GM12872 (cell line): Measurements from ENCODE around the gene SIPA1L3.

Experiments used
- TF ChIP-seq, protein P1 (sequence below): IDR thresholded peaks from 3 replicates; pipeline ENCODE4 v1.5.1; 2011; ENCODE audit warnings: low read depth, mild to moderate bottlenecking, low read length, moderate library complexity; ENCODE audit not compliant: insufficient read depth

SIPA1L3 gene

GRCh38 chr19:38151242-38151641 is 244.2 kb downstream of the SIPA1L3 start:
- TF ChIP-seq, protein P1, sequence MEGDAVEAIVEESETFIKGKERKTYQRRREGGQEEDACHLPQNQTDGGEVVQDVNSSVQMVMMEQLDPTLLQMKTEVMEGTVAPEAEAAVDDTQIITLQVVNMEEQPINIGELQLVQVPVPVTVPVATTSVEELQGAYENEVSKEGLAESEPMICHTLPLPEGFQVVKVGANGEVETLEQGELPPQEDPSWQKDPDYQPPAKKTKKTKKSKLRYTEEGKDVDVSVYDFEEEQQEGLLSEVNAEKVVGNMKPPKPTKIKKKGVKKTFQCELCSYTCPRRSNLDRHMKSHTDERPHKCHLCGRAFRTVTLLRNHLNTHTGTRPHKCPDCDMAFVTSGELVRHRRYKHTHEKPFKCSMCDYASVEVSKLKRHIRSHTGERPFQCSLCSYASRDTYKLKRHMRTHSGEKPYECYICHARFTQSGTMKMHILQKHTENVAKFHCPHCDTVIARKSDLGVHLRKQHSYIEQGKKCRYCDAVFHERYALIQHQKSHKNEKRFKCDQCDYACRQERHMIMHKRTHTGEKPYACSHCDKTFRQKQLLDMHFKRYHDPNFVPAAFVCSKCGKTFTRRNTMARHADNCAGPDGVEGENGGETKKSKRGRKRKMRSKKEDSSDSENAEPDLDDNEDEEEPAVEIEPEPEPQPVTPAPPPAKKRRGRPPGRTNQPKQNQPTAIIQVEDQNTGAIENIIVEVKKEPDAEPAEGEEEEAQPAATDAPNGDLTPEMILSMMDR: no peak

DNA sequence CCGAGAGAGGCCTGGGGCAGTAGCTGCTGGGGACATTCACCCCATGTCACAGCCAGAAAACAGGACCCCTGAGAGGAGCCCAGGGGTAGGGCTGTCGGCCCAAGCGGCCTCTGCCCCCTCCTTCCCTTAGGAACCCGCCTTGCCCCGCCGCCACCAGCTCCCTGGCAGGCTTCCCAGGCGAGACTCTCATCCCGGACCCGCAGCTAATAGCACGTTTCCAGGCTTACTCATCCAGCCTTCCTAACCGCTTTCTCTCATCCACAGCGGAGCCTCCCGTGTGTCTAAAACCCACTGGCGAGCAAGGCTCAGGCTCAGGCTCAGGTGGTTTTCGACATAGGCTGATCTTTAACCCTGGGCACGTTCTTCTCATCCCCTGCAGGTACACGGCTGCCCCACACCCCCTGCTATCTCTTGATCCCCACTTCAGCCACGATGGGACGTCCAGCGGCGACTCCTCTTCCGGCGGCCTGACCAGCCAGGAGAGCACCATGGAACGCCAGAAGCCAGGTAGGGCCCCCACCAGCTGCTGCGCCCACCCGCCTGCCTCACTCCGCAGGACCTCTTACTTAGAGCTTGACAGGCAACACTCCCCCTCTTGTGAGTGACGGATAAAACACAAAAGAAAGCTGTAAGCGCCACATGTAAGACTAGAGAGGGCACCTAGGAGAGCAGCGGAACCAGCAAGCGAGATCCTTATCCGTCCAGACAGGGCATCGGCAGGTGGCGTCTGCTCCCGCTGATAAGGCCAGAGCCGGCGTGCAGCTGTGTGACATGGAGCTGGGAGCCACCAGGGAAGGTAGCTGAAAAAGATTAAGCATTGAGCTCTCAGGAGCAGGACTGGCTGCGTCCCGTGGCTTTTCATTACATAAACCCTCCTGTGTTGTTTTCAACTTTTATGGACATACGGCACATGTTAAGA is 245.7 kb downstream of the SIPA1L3 start:
- TF ChIP-seq, protein P1: no peak

- TF ChIP-seq, protein P1: no peak
Measured at GRCh38 chr19:38155453-38155852, 248.4 kb downstream of the SIPA1L3 start.

DNA sequence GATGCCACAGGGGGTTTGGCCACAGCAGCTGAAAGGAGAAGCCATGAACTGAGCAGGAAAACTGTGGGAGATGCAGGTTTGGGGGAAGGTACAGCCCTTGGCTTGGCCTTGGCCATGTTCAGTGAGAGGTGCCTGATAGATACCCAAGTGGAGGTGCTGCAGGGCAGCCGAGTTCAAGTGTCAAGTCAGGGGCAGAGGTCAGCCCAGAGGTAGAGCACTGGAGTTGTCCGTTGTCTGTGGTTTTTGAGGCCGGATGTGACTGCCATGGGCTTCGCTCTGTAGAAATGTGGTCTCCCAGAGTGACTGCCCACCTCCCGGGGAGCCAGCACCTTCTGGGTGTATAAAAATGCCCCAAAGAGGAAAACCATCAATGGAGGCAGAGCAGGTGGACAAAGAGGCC is 251.7 kb downstream of the SIPA1L3 start:
- TF ChIP-seq, protein P1: no peak

DNA sequence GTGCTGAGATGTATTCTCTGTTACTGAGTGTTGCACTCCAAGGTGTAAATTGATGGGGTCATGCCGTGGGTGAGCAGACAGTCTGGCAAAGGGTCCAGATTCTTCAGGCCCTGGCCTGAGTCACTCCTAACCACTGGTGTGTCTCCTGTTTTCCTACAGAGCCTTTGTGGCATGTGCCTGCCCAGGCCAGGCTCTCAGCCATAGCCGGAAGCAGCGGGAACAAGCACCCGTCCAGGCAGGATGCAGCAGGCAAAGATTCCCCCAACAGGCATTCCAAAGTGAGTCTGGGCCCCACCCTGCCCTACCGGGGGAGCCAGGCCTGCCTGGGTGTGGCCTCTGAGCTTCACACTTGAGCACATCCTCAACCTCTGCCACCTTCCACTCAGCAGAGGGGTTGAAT is 255.1 kb downstream of the SIPA1L3 start:
- TF ChIP-seq, protein P1: no peak

DNA sequence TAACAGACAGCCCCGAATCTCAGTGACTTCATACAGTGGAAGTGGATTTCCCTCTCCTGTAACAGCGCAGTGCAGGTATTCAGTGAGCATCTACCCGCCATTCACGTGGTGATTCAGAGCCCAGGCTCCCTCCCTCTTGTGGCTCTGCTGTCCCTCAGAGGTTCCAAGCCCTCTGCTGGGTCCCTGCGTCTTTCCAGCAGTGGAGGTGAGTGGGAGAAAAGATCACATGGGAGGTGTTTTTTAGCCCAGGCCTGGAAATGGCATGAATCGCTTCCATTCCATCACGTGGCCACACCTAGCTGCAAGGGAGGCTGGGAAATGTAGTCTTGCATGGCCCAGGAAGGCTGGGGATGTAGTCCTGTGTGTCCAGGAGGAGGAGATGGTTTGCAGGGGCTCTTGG is 255.6 kb downstream of the SIPA1L3 start:
- TF ChIP-seq, protein P1: no peak

GRCh38 chr19:38163419-38164290 is 256.6 kb downstream of the SIPA1L3 start:
- TF ChIP-seq, protein P1: no peak
